COLO668 (cell line): ENCODE measurements around the gene USP54.

Experiments used
- DNase-seq: peaks from one replicate; lab custom pipeline; 2025; ENCODE audit not compliant: unreplicated experiment; lab: John Stamatoyannopoulos, UW

USP54 gene

DNA sequence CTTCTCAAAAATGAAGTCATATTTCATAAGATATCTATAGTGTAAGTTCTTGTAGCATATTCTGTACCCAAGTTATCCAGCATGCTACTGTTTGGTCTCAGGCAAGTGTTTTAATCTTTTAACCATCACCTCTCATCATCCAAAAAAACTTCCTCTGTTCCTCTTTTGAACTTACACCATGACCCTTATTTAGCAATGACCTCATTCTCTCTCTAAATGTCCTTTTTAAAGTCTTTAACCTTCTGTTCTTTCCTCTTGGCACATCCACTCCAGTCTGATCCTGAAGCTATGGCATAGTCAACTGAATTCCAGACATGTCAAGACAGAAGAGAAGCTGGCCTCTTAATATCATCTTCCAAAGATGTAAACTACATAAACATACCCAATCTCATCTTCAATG lies 121.6 kb downstream of the USP54 start:
- DNase-seq, result no peak

DNA sequence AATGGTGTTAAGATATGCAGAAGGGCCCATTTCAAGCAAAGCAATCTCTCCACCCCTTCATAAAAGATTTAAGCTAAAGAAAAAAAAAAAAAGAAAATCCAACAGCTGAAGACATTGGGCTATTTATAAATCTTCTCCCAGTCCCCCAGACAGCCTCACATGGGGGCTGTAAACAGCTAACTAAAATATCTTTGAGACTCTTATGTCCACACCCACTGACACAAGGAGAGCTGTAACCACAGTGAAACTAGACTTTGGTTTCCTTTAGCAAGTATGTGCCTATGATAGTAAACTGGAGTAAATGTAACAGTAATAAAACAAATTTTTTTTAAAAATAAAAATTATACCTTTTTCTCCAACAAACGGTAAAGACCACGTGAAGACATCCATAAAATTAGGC lies 123.9 kb downstream of the USP54 start:
- DNase-seq, result no peak

DNA sequence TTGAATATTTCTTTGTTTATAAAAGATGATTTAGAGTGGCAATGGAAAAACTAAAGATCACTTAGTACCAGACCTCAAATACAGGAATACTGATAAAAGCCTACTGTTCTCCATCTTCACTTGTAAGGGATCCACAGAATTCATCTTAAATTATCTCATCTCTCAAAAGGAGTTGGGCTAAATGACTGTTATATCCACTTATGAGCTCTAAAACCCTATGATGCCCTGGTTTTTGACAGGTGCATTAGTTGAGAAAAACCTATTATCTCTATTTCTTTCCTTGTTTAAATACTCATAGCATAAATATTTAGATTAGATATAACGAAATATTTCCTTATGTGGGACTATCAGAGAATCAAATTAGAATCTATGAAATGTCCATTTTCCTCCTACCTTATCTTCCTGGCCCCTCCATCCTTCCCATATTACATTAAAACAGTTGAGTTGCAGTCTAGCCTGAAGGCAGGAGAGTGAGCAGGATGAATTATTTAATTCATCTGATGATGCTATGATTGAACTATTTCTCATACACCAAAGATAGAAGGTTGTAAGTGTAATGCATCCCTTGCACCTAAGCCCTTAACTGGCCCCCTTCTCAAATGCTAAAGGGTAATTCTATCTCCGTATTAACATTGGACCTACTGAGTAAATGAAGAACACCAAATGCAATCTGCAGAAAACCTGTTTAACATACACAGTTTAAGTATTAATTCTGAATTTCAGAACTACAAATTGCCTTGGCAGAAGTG lies 125.0 kb downstream of the USP54 start:
- no peak for DNase-seq

DNA sequence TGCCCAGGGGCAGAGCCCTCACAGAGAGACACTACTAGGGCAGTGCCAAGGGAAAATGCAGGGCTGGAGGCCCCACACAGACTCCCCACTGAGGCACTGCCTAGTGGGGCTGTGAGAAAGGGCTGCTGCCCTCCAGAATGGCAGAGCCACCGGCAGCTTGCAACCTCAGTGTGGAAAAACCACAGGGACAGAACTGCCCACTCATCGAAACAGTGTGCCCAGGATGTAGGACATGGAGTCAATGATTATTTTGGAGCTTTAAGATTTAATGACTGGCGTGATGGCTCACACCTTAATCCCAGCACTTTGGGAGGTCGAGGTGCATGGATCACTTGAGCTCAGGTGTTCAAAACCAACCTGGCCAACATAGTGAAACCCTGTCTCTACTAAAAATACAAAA lies 130.2 kb downstream of the USP54 start:
- DNase-seq, result no peak

DNA sequence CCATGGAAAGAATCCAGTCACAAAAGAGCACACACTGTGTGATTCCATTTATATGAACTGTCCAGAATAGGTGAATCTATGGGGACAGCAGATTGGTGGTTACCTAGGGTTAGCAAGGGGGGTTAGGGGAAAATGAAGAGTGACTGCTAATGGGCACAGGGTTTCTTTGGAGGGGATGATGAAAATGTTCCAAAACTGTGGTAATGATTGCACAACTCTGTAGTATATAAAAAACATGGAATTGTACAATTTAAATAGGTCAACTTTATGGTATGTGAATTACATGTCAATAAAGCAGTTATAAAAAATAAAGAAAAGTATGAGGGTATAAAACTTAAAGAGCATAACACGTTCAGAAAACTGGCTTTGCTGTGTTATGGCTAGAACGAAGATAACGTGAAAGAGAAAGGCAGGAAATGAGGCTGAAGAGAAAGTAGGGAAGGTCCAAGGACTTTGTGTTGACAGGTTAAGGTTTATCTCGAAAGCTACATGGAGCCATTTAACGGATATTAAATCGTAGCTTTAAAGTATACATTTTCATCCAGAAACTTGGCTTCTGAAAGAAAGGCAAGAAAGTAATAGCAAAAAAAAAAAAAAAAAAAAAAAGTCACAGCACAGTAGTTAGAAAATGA lies 131.3 kb downstream of the USP54 start:
- DNase-seq, result no peak

DNA sequence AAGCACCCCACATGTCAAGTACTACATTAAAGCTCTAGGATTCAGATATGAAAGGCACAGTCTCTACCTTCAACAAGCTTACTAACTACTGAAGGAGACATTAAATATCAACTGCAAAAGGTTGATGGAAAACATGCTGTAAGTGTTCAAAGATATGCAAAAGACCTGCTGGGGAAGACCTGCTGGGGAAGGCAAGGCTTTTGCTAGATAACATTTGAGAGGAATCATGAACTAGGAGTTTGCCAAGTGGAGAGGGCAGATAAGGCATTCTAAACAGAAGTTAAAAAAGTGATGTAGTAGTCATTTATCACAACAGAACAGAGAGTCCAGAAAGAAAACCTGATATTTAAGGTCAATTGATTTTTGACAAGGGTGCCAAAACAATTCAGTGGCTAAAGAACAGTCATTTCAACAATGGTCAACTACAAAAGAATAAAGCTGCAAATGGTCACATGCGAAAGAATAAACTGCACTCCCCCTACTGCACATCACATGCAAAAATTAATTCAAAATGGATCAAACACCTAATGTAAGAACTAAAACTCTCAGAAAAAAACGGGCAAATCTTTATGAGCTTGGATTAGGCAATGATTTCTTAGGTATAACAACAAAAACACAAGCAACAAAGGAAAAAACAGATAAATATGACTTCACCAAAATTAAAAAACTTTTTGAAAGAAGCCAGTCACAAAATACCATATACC lies 134.8 kb downstream of the USP54 start:
- DNase-seq, result no peak

DNA sequence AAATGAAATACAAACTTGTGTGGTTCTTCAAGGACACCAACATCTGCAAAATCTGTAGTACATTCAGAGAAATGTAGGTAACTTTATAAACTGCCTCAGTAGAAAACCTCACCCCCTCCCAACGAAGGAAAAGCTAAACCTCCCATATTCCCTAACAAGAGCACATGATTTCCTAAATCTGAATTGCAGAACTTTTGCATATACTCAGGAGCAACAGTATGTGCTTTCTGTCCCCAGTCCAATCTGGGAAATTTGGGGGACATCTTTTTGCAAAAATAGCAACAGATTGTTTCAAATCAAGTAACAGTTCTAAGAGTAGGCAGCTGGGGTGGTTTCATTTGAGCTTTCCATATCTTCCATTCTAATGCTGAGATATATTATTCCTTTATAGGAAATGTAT lies 142.0 kb downstream of the USP54 start:
- no peak for DNase-seq

DNA sequence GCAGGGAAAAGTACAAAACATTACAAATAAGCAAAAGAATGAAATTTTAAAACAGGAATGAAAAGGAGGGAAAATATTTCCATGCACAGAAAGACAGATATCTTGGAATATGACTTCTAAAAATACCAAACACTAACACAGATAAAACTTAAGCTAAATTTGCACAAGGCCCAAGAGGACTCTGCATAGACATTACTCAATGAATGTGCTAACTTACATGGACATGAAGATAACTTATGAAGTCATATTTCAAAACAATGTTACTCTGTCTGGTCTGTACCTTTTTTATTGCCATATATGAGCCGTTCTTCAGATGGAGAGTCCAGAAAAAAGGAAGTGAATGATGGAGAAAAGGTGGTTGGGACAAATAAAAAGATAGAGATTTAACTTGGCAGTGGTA lies 142.8 kb downstream of the USP54 start:
- no peak for DNase-seq
